ENCODE data around the gene ZNF841. TPM values are rescaled to one million over a fixed set of nuclear protein-coding genes. Genes with fewer than 3 reads are reported as not detected.
A peak's percentile ranks its signal among the peaks of the same experiment; 100 is the strongest.
"Not testable (repeated sequence)": the region's sequence is repeated elsewhere in the genome, so short reads cannot be mapped to it uniquely, and the experiment has no call there.

The ZNF841 gene
- total RNA-seq, 1 experiment from 2014 or later, result 0.10 TPM

DNA sequence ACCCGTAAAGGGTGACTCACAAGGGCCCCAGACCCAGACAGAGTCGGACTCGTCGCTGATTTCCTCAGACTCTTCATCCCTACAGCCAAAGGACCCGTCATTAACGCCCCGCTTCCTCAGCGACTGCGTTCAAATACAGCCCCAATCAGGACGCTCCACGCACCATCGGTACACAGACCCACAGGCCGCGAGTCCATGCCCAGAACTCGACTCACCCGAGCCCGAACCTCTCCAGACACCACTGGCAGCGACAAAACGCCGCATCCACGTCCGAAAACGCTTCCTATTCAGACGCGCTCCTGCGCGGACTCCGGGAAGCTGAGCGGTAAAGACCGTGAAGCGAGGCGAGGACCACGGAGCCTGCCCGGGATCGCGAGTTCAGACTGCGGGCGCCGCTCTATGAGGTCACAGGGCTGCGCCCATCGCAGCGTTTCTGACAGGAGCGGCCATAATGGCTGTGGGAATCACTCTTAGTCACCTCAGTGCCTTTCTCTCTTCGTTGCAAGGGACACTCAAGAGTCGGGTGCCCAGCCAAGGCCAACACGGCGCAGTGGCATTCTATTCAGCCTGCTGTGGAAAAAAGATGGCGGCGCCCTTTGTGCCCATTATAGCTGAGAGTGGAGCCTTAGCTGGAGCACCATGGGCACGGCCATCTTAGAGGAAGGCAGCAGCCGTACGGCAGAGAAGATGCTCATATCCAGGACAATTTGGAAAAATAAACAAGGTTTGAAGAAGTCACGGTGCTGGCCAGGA is 67.4 kb downstream of the ZNF841 start, which contains the start of gene ZNF614 (continued):
- TF ChIP-seq, protein P1, sequence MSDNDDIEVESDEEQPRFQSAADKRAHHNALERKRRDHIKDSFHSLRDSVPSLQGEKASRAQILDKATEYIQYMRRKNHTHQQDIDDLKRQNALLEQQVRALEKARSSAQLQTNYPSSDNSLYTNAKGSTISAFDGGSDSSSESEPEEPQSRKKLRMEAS (IDR thresholded peaks at IDR 0.05), result peak; percentile 47
- TF ChIP-seq JUND (IDR thresholded peaks at IDR 0.05), result no peak
- peak; percentile 91 for TF ChIP-seq YY1 (IDR thresholded peaks at IDR 0.05; ENCODE audit: extremely low read depth, insufficient replicate concordance, low read depth, low read length)

DNA sequence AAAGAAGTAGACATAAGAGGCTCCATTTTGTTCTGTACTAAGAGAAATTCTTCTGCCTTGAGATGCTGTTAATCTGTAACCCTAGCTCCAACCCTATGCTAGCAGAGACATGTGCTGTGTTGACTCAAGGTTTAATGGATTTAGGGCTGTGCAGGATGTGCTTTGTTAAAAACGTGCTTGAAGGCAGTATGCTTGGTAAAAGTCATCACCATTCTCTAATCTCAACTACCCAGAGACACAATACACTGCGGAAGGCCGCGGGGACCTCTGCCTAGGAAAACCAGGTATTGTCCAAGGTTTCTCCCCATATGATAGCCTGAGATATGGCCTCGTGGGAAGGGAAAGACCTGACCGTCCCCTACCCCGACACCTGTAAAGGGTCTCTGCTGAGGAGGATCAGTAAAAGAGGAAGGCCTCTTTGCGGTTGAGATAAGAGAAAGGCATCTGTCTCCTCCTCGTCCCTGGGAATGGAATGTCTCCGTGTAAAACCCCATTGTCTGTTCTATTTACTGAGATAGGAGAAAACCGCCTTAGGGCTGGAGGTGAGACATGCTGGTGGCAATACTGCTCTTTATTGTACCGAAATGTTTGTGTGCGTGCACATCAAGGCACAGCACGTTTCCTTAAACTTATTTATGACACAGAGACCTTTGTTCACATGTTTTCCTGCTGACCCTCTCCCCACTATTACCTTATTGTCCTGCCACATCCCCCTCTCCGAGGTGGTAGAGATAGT is 69.1 kb downstream of the ZNF841 start:
- POLR2A ChIA-PET; H3K4me1 ChIP-seq (ENCODE audit: control insufficient read depth in 1 of 2, insufficient read depth in 2 of 2, low read length in 2 of 2); H3K4me3 ChIP-seq (replicated peaks in 1 of 2; ENCODE audit: low read depth in 1 of 2, low read length in 2 of 2): not testable (repeated sequence)

DNA sequence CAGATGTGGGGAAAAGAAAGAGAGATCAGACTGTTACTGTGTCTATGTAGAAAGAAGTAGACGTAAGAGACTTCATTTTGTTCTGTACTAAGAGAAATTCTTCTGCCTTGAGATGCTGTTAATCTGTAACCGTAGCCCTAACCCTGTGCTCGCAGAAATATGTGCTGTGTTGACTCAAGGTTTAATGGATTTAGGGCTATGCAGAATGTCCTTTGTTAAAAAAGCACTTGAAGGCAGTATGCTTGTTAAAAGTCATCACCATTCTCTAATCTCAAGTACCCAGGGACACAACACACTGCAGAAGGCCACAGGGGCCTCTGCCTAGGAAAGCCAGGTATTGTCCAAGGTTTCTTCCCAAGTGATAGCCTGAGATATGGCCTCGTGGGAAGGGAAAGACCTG is 71.1 kb downstream of the ZNF841 start:
- POLR2A ChIA-PET; intact Hi-C loops (cut with micrococcal nuclease); BruUV-seq (replicated peaks); H2AFZ ChIP-seq (ENCODE audit: low read depth, low read length, poor library complexity, severe bottlenecking); H3K27ac ChIP-seq (ENCODE audit: low read depth, low read length); H3K4me1 ChIP-seq (ENCODE audit: control insufficient read depth in 1 of 2, insufficient read depth in 2 of 2, low read length in 2 of 2); DNase-seq (ENCODE audit: low read depth, low spot score); H3K9ac ChIP-seq (ENCODE audit: low read length); CTCF ChIA-PET; H3K9me2 ChIP-seq (ENCODE audit: insufficient read depth); H4K20me1 ChIP-seq (ENCODE audit: insufficient read depth); H3K4me3 ChIP-seq (replicated peaks in 1 of 2; ENCODE audit: low read depth in 1 of 2, low read length in 2 of 2); ATAC-seq; RAD21 ChIA-PET (ENCODE audit: low non-redundant PET in 1 of 2, low total read pairs in 2 of 2, uncharacterized antibody in 2 of 2, unreplicated experiment in 2 of 2); H3K9me3 ChIP-seq (ENCODE audit: control insufficient read depth in 1 of 2, insufficient read depth in 1 of 2, low read depth in 1 of 2, low read length in 2 of 2); H3K79me2 ChIP-seq (ENCODE audit: insufficient read depth, low read length); H3K27me3 ChIP-seq (ENCODE audit: insufficient read depth, low read length); H3K4me2 ChIP-seq (ENCODE audit: low read length): not testable (repeated sequence)
- H3K36me3 ChIP-seq (ENCODE audit: control insufficient read depth in 1 of 2, insufficient read depth in 2 of 2, low read length in 2 of 2), result peaks cover 0 to 16% of the 10 kb centered on the region in 2 experiments; a peak in 1 of 4 replicates

More for the DNA sequence above, 69.1 kb downstream of the ZNF841 start:
- H4K20me1 ChIP-seq (ENCODE audit: insufficient read depth); H3K9me3 ChIP-seq (ENCODE audit: control insufficient read depth in 1 of 2, insufficient read depth in 1 of 2, low read depth in 1 of 2, low read length in 2 of 2); H3K27me3 ChIP-seq (ENCODE audit: insufficient read depth, low read length); RAD21 ChIA-PET (ENCODE audit: low non-redundant PET in 1 of 2, low total read pairs in 2 of 2, uncharacterized antibody in 2 of 2, unreplicated experiment in 2 of 2); H3K4me2 ChIP-seq (ENCODE audit: low read length); H3K27ac ChIP-seq (ENCODE audit: low read depth, low read length); H3K79me2 ChIP-seq (ENCODE audit: insufficient read depth, low read length); ATAC-seq; DNase-seq (ENCODE audit: low read depth, low spot score); H3K9ac ChIP-seq (ENCODE audit: low read length); H2AFZ ChIP-seq (ENCODE audit: low read depth, low read length, poor library complexity, severe bottlenecking); CTCF ChIA-PET; intact Hi-C loops (cut with micrococcal nuclease); BruUV-seq (replicated peaks); H3K9me2 ChIP-seq (ENCODE audit: insufficient read depth): not testable (repeated sequence)
- peaks cover 0 to 10% of the 10 kb centered on the region in 2 experiments; a peak in 1 of 4 replicates for H3K36me3 ChIP-seq (ENCODE audit: control insufficient read depth in 1 of 2, insufficient read depth in 2 of 2, low read length in 2 of 2)
